Sigmoid colon (tissue), 7 donors: ENCODE results near the gene UNC79. TPM values are rescaled to one million over a fixed set of nuclear protein-coding genes. Genes with fewer than 3 reads are reported as not detected.

Experiments used
- DNase-seq: peaks from one replicate; pipeline ENCODE4 v3.0.0-alpha.2; 2019
- H3K27ac ChIP-seq, 4 donors: fragments of 200-600 bp; sonication (generic); one replicate each; pipeline ENCODE4 v1.5.1; 2016 to 2019; ENCODE audit warnings: mild to moderate bottlenecking in 1 of 4
- H3K27me3 ChIP-seq, 3 donors: fragments of 200-600 bp; sonication (generic); one replicate each; pipeline ENCODE4 v1.5.1; 2019; ENCODE audit warnings: mild to moderate bottlenecking in 1 of 3
- H3K36me3 ChIP-seq, 4 donors: fragments of 200-600 bp; sonication (generic); one replicate each; pipeline ENCODE4 v1.5.1; 2016 to 2019
- H3K4me1 ChIP-seq, 4 donors: fragments of 200-600 bp; sonication (generic); one replicate each; pipeline ENCODE4 v1.5.1; 2017 to 2019
- H3K4me3 ChIP-seq, 4 donors: fragments of 200-600 bp; sonication (generic); one replicate each; pipeline ENCODE4 v1.5.1; 2017 to 2019; ENCODE audit warnings: mild to moderate bottlenecking in 2 of 4, moderate library complexity in 1 of 4
- H3K9me3 ChIP-seq, 4 donors: fragments of 200-600 bp in 3 of 4; sonication (generic) in 3 of 4; one replicate each; pipeline versions ENCODE4 v1.5.1 to v1.6.1; 2013 to 2019
- EP300 ChIP-seq, 4 donors: sonication (generic); formaldehyde crosslinking; IDR thresholded peaks; one replicate each; pipeline ENCODE4 v1.6.1; 2017; ENCODE audit warnings: antibody characterized with exemption in 4 of 4
- POLR2A ChIP-seq, 2 donors: fragments of 450-650 bp; IDR thresholded peaks; one replicate each; pipeline ENCODE4 v1.6.1; 2016; ENCODE audit warnings: antibody characterized with exemption in 2 of 2, mild to moderate bottlenecking in 2 of 2, moderate library complexity in 2 of 2
- POLR2AphosphoS5 ChIP-seq, 4 donors: sonication (generic); formaldehyde crosslinking; IDR thresholded peaks; one replicate each; pipeline ENCODE4 v1.6.1; 2017; ENCODE audit warnings: antibody characterized with exemption in 4 of 4
- WGBS, 2 donors: extraction: QIAGEN DNeasy Blood & Tissue Kit; methylation state at CpG; one replicate each; pipeline ENCODE4 v1.1.7; 2013; 5-methylcytosine and 5-hydroxymethylcytosine counted together
- intact Hi-C: fragments of 100-400 bp; cut with DNase I; formaldehyde crosslinking; loops from one replicate; pipeline ENCODE4 v1.15.1; 2023
- polyA plus RNA-seq, 3 donors: library from polyadenylated mRNA; stranded (reverse); fragments of 200-250 nt; gene quantifications; one replicate each; pipeline ENCODE4 v1.2.3, GENCODE V29; 2013
- total RNA-seq, 4 donors: library from RNA; depleted of rRNA; stranded (reverse); fragments of >200 nt; gene quantifications; one replicate each; pipeline ENCODE4 v1.1.0, GENCODE V29; 2016
- TF ChIP-seq, protein P1 (sequence below), 4 experiments: fragments of 450-650 bp in 3 of 4; fragments of 200-600 bp in 1 of 4; IDR thresholded peaks; one replicate each; pipeline ENCODE4 v1.5.1; 2016 to 2019; ENCODE audit warnings: antibody characterized with exemption in 4 of 4, mild to moderate bottlenecking in 3 of 4, moderate library complexity in 2 of 4
- donor health status: healthy with polysubstance abuse.
- donor health status: Bipolar disorder and iron deficiency.
- donor health status: healthy.

Gene UNC79
- total and polyA plus RNA-seq, 7 donors: 0.15 to 1.4 (median 0.81) TPM; not detected in 2

DNA sequence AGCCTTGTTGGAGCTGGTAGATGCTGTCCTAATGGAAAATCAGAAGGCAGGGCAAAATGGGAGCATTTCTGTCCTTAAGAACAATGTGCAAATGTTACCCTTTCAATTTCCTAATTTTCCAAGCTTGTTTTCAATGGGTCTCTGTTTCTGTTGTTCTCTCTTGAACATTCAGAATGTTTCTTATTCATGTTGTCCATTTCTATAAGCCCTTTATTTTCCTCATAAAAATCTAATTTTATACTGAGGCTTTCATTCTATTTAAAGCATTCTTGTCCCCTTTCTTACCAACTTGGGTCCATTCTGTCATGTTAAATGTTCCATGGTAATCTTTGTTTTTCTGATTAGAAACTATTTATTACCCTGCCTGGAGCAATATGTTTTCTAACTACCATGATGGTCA is 232.6 kb downstream of the UNC79 start:
- no peak overlapping the region for H3K4me3 ChIP-seq
- peaks cover 0 to 12% (median 2%) of the 10 kb centered on the region in 4 donors for H3K9me3 ChIP-seq
- intact Hi-C loops: no loop called here
- H3K36me3 ChIP-seq: no peaks in the 10 kb centered on the region
- no peaks in the 10 kb centered on the region for H3K27me3 ChIP-seq
- peak overlapping the region in 1 of 4 donors; percentile 24 for H3K27ac ChIP-seq
- no peaks in the 10 kb centered on the region for H3K4me1 ChIP-seq
- TF ChIP-seq EP300 (IDR thresholded peaks at IDR 0.05) (no peak), POLR2AphosphoS5 (IDR thresholded peaks at IDR 0.05) (peak in 2 of 4 donors; percentile 11 to 25)
- DNase-seq: no peak

DNA sequence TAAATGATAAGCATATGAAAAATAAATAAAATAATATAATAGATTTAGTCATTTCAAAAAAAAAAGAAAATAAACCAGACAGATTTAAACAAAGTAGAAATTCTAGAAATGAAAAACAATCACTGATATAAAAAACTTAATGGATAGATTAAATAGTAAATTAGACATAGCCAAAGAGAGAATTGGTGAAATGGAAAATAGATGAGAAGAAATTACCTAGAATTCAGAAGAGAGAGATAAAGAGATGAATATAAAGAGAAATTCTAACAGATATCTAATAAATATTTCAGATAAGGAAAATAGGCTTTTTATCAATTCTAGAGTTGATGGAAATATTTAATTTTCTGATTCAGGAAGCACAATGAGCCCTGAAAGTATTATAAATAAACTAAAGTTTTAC is 234.4 kb downstream of the UNC79 start:
- H3K27ac ChIP-seq: no peak overlapping the region
- H3K4me3 ChIP-seq: no peak overlapping the region
- H3K4me1 ChIP-seq: no peaks in the 10 kb centered on the region
- peaks cover 0 to 12% (median 2%) of the 10 kb centered on the region in 4 donors for H3K9me3 ChIP-seq
- no peaks in the 10 kb centered on the region for H3K27me3 ChIP-seq
- intact Hi-C loops: no loop called here
- TF ChIP-seq POLR2A (IDR thresholded peaks at IDR 0.05) (no peak), EP300 (IDR thresholded peaks at IDR 0.05) (no peak), POLR2AphosphoS5 (IDR thresholded peaks at IDR 0.05) (no peak)
- TF ChIP-seq, protein P1, sequence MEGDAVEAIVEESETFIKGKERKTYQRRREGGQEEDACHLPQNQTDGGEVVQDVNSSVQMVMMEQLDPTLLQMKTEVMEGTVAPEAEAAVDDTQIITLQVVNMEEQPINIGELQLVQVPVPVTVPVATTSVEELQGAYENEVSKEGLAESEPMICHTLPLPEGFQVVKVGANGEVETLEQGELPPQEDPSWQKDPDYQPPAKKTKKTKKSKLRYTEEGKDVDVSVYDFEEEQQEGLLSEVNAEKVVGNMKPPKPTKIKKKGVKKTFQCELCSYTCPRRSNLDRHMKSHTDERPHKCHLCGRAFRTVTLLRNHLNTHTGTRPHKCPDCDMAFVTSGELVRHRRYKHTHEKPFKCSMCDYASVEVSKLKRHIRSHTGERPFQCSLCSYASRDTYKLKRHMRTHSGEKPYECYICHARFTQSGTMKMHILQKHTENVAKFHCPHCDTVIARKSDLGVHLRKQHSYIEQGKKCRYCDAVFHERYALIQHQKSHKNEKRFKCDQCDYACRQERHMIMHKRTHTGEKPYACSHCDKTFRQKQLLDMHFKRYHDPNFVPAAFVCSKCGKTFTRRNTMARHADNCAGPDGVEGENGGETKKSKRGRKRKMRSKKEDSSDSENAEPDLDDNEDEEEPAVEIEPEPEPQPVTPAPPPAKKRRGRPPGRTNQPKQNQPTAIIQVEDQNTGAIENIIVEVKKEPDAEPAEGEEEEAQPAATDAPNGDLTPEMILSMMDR (IDR thresholded peaks at IDR 0.05): no peak
- H3K36me3 ChIP-seq: no peaks in the 10 kb centered on the region
- DNase-seq: no peak

DNA sequence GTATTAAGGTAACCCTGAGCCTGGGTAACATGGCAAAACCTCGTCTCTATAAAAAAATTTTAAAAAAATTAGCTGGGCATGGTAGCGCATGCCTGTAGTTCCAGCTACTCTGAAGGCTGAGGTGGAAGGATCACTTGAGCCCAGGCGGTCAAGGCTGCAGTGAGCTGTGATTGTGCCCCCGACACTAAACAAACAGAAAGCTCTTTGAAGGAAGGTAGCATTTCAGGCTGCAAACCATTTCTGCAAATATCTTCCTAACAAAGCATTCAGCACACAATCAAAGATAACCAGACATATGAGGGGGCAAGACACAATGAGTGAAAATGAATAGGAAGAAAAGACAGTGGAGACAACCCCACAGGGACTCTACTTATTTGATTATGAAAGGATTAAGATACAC is 238.9 kb downstream of the UNC79 start:
- H3K27ac ChIP-seq: no peak overlapping the region
- intact Hi-C loops: no loop called here
- H3K27me3 ChIP-seq: no peaks in the 10 kb centered on the region
- peaks cover 0 to 8% (median 0%) of the 10 kb centered on the region in 4 donors for H3K9me3 ChIP-seq
- WGBS, 2 donors: 46 to 75% methylated on average over 4 of the region's 4 CpGs
- TF ChIP-seq EP300 (IDR thresholded peaks at IDR 0.05) (no peak), POLR2AphosphoS5 (IDR thresholded peaks at IDR 0.05) (no peak), POLR2A (IDR thresholded peaks at IDR 0.05) (no peak)
- TF ChIP-seq, protein P1 (IDR thresholded peaks at IDR 0.05): no peak
- H3K36me3 ChIP-seq: no peaks in the 10 kb centered on the region
- H3K4me1 ChIP-seq: no peaks in the 10 kb centered on the region
- H3K4me3 ChIP-seq: no peak overlapping the region
- DNase-seq: no peak

DNA sequence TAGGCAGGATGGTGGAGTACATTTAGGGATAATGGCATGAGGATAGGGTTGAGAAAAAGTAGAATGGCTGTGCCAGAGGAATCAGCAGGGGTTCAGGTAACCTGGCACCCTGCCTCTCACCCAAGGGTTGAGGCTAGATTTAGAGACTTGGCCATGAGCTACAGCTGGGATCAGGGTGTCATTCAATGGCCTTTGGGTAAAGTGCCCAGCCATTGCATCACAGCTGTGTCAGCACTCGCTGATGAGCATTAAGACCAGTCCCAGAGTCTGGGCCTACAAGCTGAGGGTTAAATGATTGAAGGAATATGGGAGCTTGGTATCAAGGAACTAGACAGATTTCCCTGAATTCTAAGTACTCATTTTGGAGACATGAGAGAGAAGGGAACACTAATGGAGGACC is 243.6 kb downstream of the UNC79 start:
- H3K4me3 ChIP-seq: no peak overlapping the region
- H3K27ac ChIP-seq: no peak overlapping the region
- H3K36me3 ChIP-seq: no peaks in the 10 kb centered on the region
- 74 to 84% methylated on average over 1 of the region's 1 CpG for WGBS, 2 donors
- H3K9me3 ChIP-seq: no peaks in the 10 kb centered on the region
- H3K4me1 ChIP-seq: no peaks in the 10 kb centered on the region
- no peak for TF ChIP-seq EP300 (IDR thresholded peaks at IDR 0.05)
- TF ChIP-seq POLR2AphosphoS5 (IDR thresholded peaks at IDR 0.05): no peak
- no peak for TF ChIP-seq POLR2A (IDR thresholded peaks at IDR 0.05)
- TF ChIP-seq, protein P1 (IDR thresholded peaks at IDR 0.05): no peak
- intact Hi-C loops: no loop called here
- H3K27me3 ChIP-seq: no peaks in the 10 kb centered on the region
- DNase-seq: no peak

DNA sequence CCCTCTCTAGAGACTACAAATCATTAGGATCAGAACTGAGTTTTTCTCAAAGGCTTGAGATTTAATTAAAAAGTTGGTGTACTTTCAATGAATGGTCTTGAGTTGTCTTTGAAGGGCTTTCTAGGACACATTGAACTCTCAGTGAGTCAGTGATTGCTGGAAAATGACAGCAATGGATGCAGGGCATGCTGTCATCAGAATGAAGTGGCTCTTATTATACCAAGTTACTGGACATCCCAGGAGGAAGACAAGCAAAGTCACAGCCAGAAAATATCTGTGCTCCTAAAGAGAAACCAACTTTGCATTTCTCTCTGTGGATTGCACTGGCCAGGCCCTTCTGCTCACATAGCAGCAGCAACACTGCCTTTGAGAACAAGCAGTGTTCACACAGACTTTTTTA is 244.9 kb downstream of the UNC79 start:
- Histone ChIP-seq H3K27me3 (no peaks in the 10 kb centered on the region), H3K27ac (no peak overlapping the region), H3K9me3 (no peaks in the 10 kb centered on the region), H3K36me3 (no peaks in the 10 kb centered on the region), H3K4me1 (no peaks in the 10 kb centered on the region), H3K4me3 (no peak overlapping the region)
- DNase-seq: no peak
- no peak for TF ChIP-seq POLR2A (IDR thresholded peaks at IDR 0.05)
- TF ChIP-seq, protein P1 (IDR thresholded peaks at IDR 0.05): no peak
- no peak for TF ChIP-seq EP300 (IDR thresholded peaks at IDR 0.05)
- TF ChIP-seq POLR2AphosphoS5 (IDR thresholded peaks at IDR 0.05): no peak
- intact Hi-C loops: no loop called here
